HG03520 (cell line): Measurements from ENCODE around the gene DTX3L.

Experiments used
- ATAC-seq: cut with Tn5 transposase; IDR thresholded peaks from one replicate; pipeline ENCODE4 v1.9.1; 2021; ENCODE audit warnings: mild to moderate bottlenecking, moderate library complexity; ENCODE audit not compliant: unreplicated experiment

The DTX3L gene

GRCh38 chr3:122602011-122602710 lies 38.0 kb downstream of the DTX3L start:
- no peak for ATAC-seq

- no peak for ATAC-seq
Observed at GRCh38 chr3:122603056-122603455, 38.9 kb downstream of the DTX3L start.

GRCh38 chr3:122606330-122606729 lies 42.2 kb downstream of the DTX3L start:
- ATAC-seq, result no peak

- no peak for ATAC-seq
Observed at GRCh38 chr3:122608916-122609315, 44.8 kb downstream of the DTX3L start.

GRCh38 chr3:122609798-122610559 lies 45.8 kb downstream of the DTX3L start:
- peak; percentile 95 for ATAC-seq

- no peak for ATAC-seq
Observed at GRCh38 chr3:122612696-122613095, 48.6 kb downstream of the DTX3L start.

- no peak for ATAC-seq
Observed at GRCh38 chr3:122615303-122615702, 51.2 kb downstream of the DTX3L start.

GRCh38 chr3:122618614-122619013 lies 54.5 kb downstream of the DTX3L start:
- no peak for ATAC-seq

GRCh38 chr3:122619040-122619439 lies 54.9 kb downstream of the DTX3L start:
- no peak for ATAC-seq

- ATAC-seq, result no peak
Observed at GRCh38 chr3:122620399-122620798, 56.3 kb downstream of the DTX3L start.

GRCh38 chr3:122621112-122621511 lies 57.0 kb downstream of the DTX3L start:
- ATAC-seq, result no peak

GRCh38 chr3:122623031-122623829 lies 59.1 kb downstream of the DTX3L start:
- no peak for ATAC-seq
